ENCODE data around the gene GALNT9. TPM values are rescaled to one million over a fixed set of nuclear protein-coding genes. Genes with fewer than 3 reads are reported as not detected.

GALNT9 gene
- total RNA-seq, 1 experiment from 2014 or later, result 2.6 TPM

DNA sequence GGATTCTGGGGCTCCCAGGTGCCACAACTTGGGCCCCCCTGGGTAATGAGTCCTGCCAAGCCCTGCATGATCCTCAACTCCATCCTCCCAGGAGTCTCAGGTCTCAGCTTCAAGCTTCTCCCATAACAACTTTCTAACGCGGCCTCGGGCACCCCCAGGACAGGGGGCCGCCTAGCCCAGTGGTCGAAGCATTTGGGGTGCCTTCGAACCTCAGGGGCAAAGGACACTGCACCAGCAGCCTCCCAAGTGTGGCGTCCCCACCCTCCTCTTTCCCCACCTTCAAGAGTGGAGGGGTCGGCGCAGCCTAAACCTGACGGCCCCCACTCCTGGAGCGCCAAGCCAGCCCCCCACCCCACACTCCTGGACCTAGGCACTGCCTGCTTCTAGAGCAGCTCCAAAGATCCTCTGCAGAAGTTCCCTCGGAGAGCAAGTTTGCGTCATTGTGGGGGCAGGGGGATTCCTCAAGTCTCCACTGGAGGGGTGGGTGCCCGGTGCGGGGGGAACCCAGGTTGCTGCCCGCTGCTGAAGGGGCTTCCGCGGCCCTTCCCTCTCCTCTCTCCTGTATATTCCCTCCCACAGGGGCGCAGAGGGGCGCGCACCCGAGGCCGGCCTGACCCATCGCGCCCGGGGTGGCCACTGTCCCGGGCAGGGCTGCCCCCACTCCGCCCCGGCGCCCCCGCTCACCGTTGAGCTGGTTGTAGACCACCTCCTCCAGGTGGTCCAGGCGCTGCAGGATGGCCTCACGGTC is 933 bp downstream of the GALNT9 start (continued):
- TF ChIP-seq, protein P1, sequence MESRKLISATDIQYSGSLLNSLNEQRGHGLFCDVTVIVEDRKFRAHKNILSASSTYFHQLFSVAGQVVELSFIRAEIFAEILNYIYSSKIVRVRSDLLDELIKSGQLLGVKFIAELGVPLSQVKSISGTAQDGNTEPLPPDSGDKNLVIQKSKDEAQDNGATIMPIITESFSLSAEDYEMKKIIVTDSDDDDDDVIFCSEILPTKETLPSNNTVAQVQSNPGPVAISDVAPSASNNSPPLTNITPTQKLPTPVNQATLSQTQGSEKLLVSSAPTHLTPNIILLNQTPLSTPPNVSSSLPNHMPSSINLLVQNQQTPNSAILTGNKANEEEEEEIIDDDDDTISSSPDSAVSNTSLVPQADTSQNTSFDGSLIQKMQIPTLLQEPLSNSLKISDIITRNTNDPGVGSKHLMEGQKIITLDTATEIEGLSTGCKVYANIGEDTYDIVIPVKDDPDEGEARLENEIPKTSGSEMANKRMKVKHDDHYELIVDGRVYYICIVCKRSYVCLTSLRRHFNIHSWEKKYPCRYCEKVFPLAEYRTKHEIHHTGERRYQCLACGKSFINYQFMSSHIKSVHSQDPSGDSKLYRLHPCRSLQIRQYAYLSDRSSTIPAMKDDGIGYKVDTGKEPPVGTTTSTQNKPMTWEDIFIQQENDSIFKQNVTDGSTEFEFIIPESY (IDR thresholded peaks at IDR 0.05; ENCODE audit: extremely low read depth, insufficient replicate concordance, low read length), result no peak
- no peak for TF ChIP-seq YY1 (IDR thresholded peaks at IDR 0.05; ENCODE audit: extremely low read depth, insufficient replicate concordance, low read depth, low read length)

DNA sequence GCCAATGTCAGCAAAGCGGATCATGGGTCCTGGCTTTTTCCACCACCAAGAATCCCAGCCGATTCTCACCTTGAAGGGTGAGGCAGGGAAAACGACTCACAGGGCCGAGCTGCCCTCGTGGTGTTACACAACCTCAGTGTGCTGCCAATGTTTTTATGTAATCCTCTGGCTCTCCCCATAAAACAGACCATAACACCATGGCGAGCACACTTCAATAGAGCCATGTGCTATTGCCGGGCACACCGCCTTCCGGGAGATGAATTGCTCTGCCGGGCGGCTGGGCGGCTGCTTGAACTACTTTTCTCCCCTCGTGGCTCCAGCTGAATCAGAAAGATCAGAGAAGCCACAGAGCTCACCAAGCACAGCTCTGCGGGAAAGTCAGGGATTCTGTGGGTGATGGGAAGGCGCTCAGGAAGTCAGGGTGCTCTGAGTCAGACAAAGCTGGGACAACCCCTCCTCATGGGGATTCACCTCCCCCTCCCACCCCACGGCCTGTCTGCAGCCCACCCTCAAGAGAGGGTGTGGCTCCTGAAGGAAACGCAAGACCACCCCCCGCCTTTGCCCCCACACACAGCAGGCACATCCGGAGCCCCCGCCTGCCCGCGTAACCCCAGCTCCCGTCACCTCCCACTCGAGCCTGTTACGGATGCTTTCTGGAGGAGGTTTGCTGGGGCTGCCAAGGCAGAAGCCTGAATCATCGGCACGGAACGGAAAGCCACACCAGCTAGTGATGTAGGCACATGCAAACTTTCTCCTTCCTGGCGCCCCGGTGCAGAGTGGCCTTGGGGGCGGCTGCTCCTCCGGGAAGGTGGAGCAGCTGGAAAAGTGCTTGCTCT is 1.8 kb downstream of the GALNT9 start:
- Histone ChIP-seq H3K27me3 (ENCODE audit: insufficient read depth, low read length) (no peaks in the 10 kb centered on the region), H3K9ac (ENCODE audit: low read length) (no peak overlapping the region), H2AFZ (ENCODE audit: low read depth, low read length, poor library complexity, severe bottlenecking) (no peak overlapping the region), H4K20me1 (ENCODE audit: insufficient read depth) (no peaks in the 10 kb centered on the region), H3K9me2 (ENCODE audit: insufficient read depth) (no peaks in the 10 kb centered on the region), H3K27ac (ENCODE audit: low read depth, low read length) (no peak overlapping the region), H3K36me3 (ENCODE audit: control insufficient read depth in 1 of 2, insufficient read depth in 2 of 2, low read length in 2 of 2) (no peaks in the 10 kb centered on the region), H3K79me2 (ENCODE audit: insufficient read depth, low read length) (no peaks in the 10 kb centered on the region), H3K9me3 (ENCODE audit: control insufficient read depth in 1 of 2, insufficient read depth in 1 of 2, low read depth in 1 of 2, low read length in 2 of 2) (no peaks in the 10 kb centered on the region), H3K4me1 (ENCODE audit: control insufficient read depth in 1 of 2, insufficient read depth in 2 of 2, low read length in 2 of 2) (no peaks in the 10 kb centered on the region; a peak in 1 of 4 replicates), H3K4me2 (ENCODE audit: low read length) (no peak overlapping the region), H3K4me3 (replicated peaks in 1 of 2; ENCODE audit: low read depth in 1 of 2, low read length in 2 of 2) (no peak overlapping the region)
- BruUV-seq (replicated peaks), result no TSS peak
- CTCF ChIA-PET, result no interaction called here
- POLR2A ChIA-PET, result no interaction called here
- DNase-seq (ENCODE audit: low read depth, low spot score) (no peak), ATAC-seq (no peak)
- RAD21 ChIA-PET (ENCODE audit: low non-redundant PET in 1 of 2, low total read pairs in 2 of 2, uncharacterized antibody in 2 of 2, unreplicated experiment in 2 of 2), result no interaction called here
- no peak for TF ChIP-seq SRF (IDR thresholded peaks at IDR 0.05; ENCODE audit: low read depth)
- no peak for TF ChIP-seq CEBPB (IDR thresholded peaks at IDR 0.05; ENCODE audit: low read depth)
- TF ChIP-seq JUND (IDR thresholded peaks at IDR 0.05), result no peak
- TF ChIP-seq POLR2A (IDR thresholded peaks at IDR 0.05; ENCODE audit: borderline replicate concordance, extremely low read depth, insufficient read depth, insufficient read length), result no peak
- no peak for TF ChIP-seq ZNF274 (IDR thresholded peaks at IDR 0.05; ENCODE audit: low read depth, low read length)
- TF ChIP-seq FOSL1 (IDR thresholded peaks at IDR 0.05; ENCODE audit: low read depth), result no peak
- no peak for TF ChIP-seq RAD21 (IDR thresholded peaks at IDR 0.05; ENCODE audit: low read depth)
- TF ChIP-seq ELF1 (IDR thresholded peaks at IDR 0.05; ENCODE audit: borderline replicate concordance, low read depth), result no peak
- TF ChIP-seq, protein P2, sequence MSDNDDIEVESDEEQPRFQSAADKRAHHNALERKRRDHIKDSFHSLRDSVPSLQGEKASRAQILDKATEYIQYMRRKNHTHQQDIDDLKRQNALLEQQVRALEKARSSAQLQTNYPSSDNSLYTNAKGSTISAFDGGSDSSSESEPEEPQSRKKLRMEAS (IDR thresholded peaks at IDR 0.05), result no peak
- no peak for TF ChIP-seq SIN3A (IDR thresholded peaks at IDR 0.05; ENCODE audit: low read depth)
- TF ChIP-seq, protein P3, sequence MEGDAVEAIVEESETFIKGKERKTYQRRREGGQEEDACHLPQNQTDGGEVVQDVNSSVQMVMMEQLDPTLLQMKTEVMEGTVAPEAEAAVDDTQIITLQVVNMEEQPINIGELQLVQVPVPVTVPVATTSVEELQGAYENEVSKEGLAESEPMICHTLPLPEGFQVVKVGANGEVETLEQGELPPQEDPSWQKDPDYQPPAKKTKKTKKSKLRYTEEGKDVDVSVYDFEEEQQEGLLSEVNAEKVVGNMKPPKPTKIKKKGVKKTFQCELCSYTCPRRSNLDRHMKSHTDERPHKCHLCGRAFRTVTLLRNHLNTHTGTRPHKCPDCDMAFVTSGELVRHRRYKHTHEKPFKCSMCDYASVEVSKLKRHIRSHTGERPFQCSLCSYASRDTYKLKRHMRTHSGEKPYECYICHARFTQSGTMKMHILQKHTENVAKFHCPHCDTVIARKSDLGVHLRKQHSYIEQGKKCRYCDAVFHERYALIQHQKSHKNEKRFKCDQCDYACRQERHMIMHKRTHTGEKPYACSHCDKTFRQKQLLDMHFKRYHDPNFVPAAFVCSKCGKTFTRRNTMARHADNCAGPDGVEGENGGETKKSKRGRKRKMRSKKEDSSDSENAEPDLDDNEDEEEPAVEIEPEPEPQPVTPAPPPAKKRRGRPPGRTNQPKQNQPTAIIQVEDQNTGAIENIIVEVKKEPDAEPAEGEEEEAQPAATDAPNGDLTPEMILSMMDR (IDR thresholded peaks at IDR 0.05 in 2 of 3, conservative IDR thresholded peaks at IDR 0.05 in 1 of 3; ENCODE audit: borderline replicate concordance in 1 of 3, insufficient read depth in 1 of 3, low read depth in 2 of 3, low read length in 2 of 3), result no peak
- TF ChIP-seq SP1 (IDR thresholded peaks at IDR 0.05; ENCODE audit: low read depth), result no peak
- TF ChIP-seq CBX3 (IDR thresholded peaks at IDR 0.05; ENCODE audit: low read depth), result no peak
- intact Hi-C loops (cut with micrococcal nuclease), result no loop called here

Measured in HCT116 (cell line).